Colonic mucosa (tissue), 4 donors: Measurements from ENCODE around the gene SPC25. TPM values are rescaled to one million over a fixed set of nuclear protein-coding genes. Genes with fewer than 3 reads are reported as not detected.

Experiments
- DNase-seq: peaks from one replicate; pipeline ENCODE4 v3.0.0-alpha.2; 2020
- H3K27ac ChIP-seq: fragments of 200-600 bp; one replicate; pipeline ENCODE4 v1.8.0; 2021
- H3K27me3 ChIP-seq: fragments of 200-600 bp; one replicate; pipeline ENCODE4 v1.8.0; 2021
- H3K36me3 ChIP-seq: fragments of 200-600 bp; one replicate; pipeline ENCODE4 v1.8.0; 2021
- H3K4me1 ChIP-seq: fragments of 200-600 bp; one replicate; pipeline ENCODE4 v1.8.0; 2021; ENCODE audit warnings: mild to moderate bottlenecking
- H3K4me3 ChIP-seq: fragments of 200-600 bp; one replicate; pipeline ENCODE4 v1.8.0; 2021
- H3K9ac ChIP-seq, 2 donors: one replicate each; pipeline ENCODE4 v1.7.0; 2013; ENCODE audit warnings: control low read depth in 2 of 2, low read depth in 2 of 2, low read length in 2 of 2
- H3K9me3 ChIP-seq: fragments of 200-600 bp; one replicate; pipeline ENCODE4 v1.8.0; 2021
- intact Hi-C: fragments of 100-400 bp; cut with DNase I; formaldehyde crosslinking; loops from one replicate; pipeline ENCODE4 v1.14.1; 2022
- total RNA-seq, 2 donors: library from RNA; stranded (reverse); fragmentation: NEBNext Ultra II Directional in 1 of 2; extraction: Animal tissue kit (Norgen Biotek cat#: 25700) in 1 of 2; gene quantifications; one replicate each; pipeline ENCODE4 v1.2.1, GENCODE V29; 2021
- TF ChIP-seq, protein P1 (sequence below): fragments of 200-600 bp; IDR thresholded peaks from one replicate; pipeline ENCODE4 v1.8.0; 2022; ENCODE audit warnings: antibody characterized with exemption, mild to moderate bottlenecking
- donor health status: healthy.
- donor health status: DM: no; HTN: no; CAD: no.
- donor health status: DM: no; HTN: no; CAD: no.

SPC25 gene
- total RNA-seq, 2 donors from 2014 or later, result 5.2 to 16.0 TPM

GRCh38 chr2:168930242-168930641, 40.0 kb upstream of the SPC25 start:
- no peak for DNase-seq
- H3K27ac ChIP-seq, result no peak overlapping the region
- no peaks in the 10 kb centered on the region for H3K4me1 ChIP-seq
- no peaks in the 10 kb centered on the region for H3K27me3 ChIP-seq
- TF ChIP-seq, protein P1, sequence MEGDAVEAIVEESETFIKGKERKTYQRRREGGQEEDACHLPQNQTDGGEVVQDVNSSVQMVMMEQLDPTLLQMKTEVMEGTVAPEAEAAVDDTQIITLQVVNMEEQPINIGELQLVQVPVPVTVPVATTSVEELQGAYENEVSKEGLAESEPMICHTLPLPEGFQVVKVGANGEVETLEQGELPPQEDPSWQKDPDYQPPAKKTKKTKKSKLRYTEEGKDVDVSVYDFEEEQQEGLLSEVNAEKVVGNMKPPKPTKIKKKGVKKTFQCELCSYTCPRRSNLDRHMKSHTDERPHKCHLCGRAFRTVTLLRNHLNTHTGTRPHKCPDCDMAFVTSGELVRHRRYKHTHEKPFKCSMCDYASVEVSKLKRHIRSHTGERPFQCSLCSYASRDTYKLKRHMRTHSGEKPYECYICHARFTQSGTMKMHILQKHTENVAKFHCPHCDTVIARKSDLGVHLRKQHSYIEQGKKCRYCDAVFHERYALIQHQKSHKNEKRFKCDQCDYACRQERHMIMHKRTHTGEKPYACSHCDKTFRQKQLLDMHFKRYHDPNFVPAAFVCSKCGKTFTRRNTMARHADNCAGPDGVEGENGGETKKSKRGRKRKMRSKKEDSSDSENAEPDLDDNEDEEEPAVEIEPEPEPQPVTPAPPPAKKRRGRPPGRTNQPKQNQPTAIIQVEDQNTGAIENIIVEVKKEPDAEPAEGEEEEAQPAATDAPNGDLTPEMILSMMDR, result no peak
- H3K9ac ChIP-seq, result no peak overlapping the region
- no peaks in the 10 kb centered on the region for H3K36me3 ChIP-seq
- no peaks in the 10 kb centered on the region for H3K9me3 ChIP-seq
- H3K4me3 ChIP-seq, result no peak overlapping the region
- intact Hi-C loops, result no loop called here

- H3K9ac ChIP-seq, result no peak overlapping the region
- TF ChIP-seq, protein P1, result no peak
Measured at GRCh38 chr2:168929031-168929430, 38.8 kb upstream of the SPC25 start.

GRCh38 chr2:168928113-168928831, 38.0 kb upstream of the SPC25 start:
- intact Hi-C loops, result no loop called here
- H3K27ac ChIP-seq, result no peak overlapping the region

More at GRCh38 chr2:168929031-168929430, 38.8 kb upstream of the SPC25 start:
- intact Hi-C loops, result no loop called here
- no peaks in the 10 kb centered on the region for H3K9me3 ChIP-seq
- no peak for DNase-seq
- no peaks in the 10 kb centered on the region for H3K36me3 ChIP-seq
- no peaks in the 10 kb centered on the region for H3K4me1 ChIP-seq
- no peak overlapping the region for H3K4me3 ChIP-seq
- no peak overlapping the region for H3K27ac ChIP-seq
- H3K27me3 ChIP-seq, result no peaks in the 10 kb centered on the region

DNA sequence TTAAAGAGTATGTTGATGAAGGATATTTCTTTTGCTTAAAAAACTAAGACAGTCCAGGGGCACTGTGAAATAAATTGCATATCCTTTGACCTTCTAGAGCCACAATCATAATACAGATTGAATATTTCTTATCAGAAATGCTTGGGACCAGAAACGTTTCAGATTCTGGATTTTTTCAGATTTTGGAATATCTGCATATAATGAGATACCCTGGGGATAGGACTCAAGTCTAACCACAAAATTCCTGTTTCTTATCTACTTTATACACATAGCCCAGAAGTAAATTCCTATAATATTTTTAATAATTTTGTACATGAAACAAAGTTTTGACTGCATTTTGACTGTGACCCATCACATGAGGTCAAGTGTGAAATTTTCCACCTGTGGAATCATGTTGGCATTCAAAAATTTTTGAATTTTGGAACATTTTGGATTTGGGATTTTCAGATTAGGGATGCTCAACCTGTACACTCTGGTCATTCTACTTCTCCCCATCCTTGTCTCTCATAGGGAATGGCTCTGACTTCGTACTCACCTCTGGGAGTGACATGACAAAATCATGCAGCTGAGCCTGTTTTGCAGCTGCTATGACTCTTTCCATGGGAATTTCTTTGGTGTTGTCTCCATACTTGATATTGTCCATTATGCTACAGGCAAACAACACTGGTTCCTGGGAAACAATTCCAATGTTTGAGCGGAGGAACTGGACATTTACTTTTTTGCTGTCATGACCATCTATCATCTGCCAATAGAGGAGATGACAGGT, 36.6 kb upstream of the SPC25 start:
- no peak overlapping the region for H3K9ac ChIP-seq

More at GRCh38 chr2:168928113-168928831, 38.0 kb upstream of the SPC25 start:
- TF ChIP-seq, protein P1, result no peak
- Histone ChIP-seq H3K4me1 (no peaks in the 10 kb centered on the region), H3K27me3 (no peaks in the 10 kb centered on the region), H3K4me3 (no peak overlapping the region), H3K36me3 (no peaks in the 10 kb centered on the region), H3K9me3 (no peaks in the 10 kb centered on the region), H3K9ac (no peak overlapping the region)
- DNase-seq, result no peak

DNA sequence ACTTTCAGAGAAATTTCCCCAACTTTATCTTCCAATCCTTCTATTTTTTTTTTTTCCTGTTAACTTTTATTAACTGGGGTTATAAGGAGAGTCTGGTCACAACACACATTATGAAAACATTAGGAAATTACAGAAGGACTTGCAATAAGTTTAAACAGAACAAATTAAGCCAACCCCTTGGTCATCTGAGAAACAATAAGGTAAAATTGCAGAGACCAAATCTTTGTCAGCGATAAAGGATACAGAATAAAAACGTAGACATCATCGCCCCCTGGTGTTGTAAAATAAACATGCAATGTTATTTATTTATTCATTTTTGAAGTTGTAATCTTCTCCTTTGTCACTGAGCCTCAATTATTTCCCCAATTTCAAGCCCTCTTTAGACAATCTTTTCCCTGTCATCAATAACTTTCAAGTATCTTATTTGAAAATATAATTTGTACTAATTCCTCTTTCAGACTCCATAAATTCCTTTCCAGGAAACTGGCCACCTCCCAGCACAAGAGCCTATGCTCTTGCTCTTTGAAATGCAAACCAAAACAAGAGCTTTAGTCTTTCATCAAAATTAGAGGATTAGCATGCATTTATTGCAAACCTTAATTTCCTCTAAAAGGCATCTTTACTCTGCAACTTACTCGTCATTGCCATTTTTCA, 30.4 kb upstream of the SPC25 start:
- no peak for DNase-seq
- intact Hi-C loops, result loop anchor here (2.0 to 5.0 kb wide), 2 partner anchors 146 to 573 kb away; no protein-coding TSS in a partner anchor

More for the DNA sequence above, 36.6 kb upstream of the SPC25 start:
- no peaks in the 10 kb centered on the region for H3K36me3 ChIP-seq
- no peak overlapping the region for H3K27ac ChIP-seq
- no peaks in the 10 kb centered on the region for H3K4me1 ChIP-seq
- TF ChIP-seq, protein P1, result no peak
- intact Hi-C loops, result no loop called here
- no peak for DNase-seq
- no peaks in the 10 kb centered on the region for H3K9me3 ChIP-seq
- H3K4me3 ChIP-seq, result no peak overlapping the region
- no peaks in the 10 kb centered on the region for H3K27me3 ChIP-seq

More for the DNA sequence above, 30.4 kb upstream of the SPC25 start:
- no peaks in the 10 kb centered on the region for H3K27me3 ChIP-seq
- H3K9ac ChIP-seq, result no peak overlapping the region
- no peak overlapping the region for H3K27ac ChIP-seq
- H3K9me3 ChIP-seq, result no peaks in the 10 kb centered on the region
- no peak overlapping the region for H3K4me3 ChIP-seq
- TF ChIP-seq, protein P1, result peak; percentile 71
- no peaks in the 10 kb centered on the region for H3K36me3 ChIP-seq
- no peaks in the 10 kb centered on the region for H3K4me1 ChIP-seq
